Erythroblast (primary cell): ENCODE results near the gene TSC22D2.

Source experiments
- GATA1 ChIP-seq: IDR thresholded peaks from 2 replicates; pipeline ENCODE4 v1.6.1; 2011; ENCODE audit warnings: low read depth, mild to moderate bottlenecking, control low read depth, low read length, moderate library complexity
- POLR2A ChIP-seq: IDR thresholded peaks from 2 replicates; pipeline ENCODE4 v1.6.1; 2011; ENCODE audit warnings: mild to moderate bottlenecking, low read length

DNA sequence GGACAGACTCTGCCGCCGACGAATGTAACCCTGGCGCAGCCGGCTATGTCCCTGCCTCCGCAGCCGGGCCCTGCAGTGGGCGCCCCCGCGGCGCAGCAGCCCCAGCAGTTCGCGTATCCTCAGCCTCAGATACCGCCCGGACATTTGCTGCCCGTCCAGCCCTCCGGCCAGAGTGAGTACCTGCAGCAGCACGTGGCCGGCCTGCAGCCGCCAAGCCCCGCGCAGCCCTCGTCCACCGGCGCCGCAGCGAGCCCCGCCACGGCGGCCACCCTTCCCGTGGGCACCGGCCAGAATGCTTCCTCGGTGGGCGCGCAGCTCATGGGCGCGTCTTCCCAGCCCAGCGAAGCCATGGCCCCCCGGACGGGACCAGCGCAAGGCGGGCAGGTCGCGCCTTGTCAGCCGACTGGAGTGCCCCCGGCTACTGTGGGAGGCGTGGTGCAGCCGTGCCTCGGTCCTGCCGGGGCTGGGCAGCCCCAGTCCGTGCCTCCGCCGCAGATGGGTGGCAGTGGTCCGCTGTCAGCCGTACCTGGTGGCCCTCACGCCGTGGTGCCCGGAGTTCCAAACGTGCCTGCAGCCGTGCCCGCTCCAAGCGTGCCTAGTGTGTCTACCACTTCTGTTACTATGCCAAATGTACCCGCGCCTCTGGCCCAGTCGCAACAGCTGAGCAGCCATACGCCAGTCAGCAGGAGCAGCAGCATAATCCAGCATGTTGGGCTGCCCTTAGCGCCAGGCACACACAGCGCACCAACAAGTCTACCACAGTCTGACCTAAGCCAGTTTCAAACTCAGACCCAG is 2.4 kb downstream of the TSC22D2 start:
- no peak for TF ChIP-seq POLR2A
- TF ChIP-seq GATA1, result no peak
